Left kidney (tissue), 2 donors: ENCODE results near the gene ANHX. TPM values are rescaled to one million over a fixed set of nuclear protein-coding genes. Genes with fewer than 3 reads are reported as not detected.

Experiments
- DNase-seq: peaks from one replicate; pipeline ENCODE4 v3.0.0-alpha.2; 2013
- polyA plus RNA-seq: library from polyadenylated mRNA; unstranded; fragments of 120-200 nt; gene quantifications from one replicate; pipeline ENCODE4 v1.2.1, GENCODE V29; 2013; ENCODE audit not compliant: insufficient read length

Gene ANHX
- polyA plus RNA-seq, 1 donor, result not detected

DNA sequence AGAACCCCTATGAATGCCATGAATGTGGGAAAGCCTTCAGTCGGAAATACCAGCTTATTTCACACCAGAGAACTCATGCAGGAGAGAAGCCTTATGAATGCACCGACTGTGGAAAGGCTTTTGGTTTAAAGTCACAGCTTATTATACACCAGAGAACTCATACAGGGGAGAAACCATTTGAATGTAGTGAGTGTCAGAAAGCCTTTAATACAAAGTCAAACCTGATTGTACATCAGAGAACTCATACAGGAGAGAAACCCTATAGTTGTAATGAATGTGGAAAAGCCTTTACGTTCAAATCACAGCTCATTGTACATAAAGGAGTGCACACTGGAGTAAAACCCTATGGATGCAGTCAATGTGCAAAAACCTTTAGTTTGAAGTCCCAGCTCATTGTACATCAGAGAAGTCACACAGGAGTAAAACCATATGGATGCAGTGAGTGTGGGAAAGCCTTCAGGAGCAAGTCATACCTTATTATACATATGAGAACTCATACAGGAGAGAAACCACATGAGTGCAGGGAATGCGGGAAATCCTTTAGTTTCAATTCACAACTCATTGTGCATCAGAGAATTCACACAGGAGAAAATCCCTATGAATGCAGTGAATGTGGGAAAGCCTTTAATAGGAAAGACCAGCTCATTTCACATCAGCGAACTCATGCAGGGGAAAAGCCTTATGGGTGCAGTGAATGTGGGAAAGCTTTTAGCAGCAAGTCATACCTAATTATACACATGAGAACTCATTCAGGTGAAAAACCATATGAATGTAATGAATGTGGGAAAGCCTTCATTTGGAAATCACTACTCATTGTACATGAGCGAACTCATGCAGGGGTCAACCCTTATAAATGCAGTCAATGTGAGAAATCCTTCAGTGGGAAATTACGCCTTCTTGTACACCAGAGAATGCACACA, 32.1 kb downstream of the ANHX start:
- DNase-seq, result no peak

DNA sequence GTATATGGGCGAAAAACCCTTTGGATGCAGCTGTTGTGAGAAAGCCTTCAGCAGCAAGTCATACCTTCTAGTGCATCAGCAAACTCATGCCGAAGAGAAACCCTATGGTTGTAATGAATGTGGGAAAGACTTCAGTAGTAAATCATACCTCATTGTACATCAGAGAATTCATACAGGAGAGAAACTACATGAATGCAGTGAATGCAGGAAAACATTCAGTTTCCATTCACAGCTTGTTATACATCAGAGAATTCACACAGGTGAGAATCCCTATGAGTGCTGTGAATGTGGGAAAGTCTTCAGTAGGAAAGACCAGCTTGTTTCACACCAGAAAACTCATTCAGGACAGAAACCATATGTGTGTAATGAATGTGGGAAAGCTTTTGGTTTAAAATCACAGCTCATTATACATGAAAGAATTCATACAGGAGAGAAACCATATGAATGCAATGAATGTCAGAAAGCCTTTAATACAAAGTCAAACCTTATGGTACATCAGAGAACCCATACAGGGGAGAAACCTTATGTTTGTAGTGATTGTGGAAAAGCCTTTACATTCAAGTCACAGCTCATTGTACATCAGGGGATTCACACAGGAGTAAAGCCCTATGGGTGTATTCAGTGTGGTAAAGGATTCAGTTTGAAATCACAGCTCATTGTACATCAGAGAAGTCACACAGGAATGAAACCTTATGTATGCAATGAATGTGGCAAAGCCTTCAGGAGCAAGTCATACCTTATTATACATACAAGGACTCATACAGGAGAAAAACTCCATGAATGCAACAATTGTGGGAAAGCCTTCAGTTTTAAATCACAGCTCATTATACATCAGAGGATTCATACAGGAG, 33.0 kb downstream of the ANHX start:
- no peak for DNase-seq

DNA sequence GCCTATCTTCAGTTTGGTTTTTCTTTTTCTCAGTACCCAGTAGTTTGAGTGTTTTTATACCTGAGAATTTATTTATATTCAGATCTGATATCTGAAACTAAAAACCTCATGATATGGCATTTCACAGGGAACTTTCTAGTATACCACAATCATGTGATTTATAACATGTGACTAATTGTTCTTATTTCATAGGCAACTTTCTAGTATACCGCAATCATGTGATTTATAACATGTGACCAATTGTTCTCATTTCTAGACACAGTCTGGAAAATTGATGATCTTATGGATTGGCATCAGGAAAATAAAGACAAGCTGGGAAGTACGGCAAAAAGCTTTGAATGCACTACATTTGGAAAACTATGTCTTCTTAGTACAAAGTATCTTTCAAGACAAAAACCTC, 33.8 kb downstream of the ANHX start:
- DNase-seq, result no peak

DNA sequence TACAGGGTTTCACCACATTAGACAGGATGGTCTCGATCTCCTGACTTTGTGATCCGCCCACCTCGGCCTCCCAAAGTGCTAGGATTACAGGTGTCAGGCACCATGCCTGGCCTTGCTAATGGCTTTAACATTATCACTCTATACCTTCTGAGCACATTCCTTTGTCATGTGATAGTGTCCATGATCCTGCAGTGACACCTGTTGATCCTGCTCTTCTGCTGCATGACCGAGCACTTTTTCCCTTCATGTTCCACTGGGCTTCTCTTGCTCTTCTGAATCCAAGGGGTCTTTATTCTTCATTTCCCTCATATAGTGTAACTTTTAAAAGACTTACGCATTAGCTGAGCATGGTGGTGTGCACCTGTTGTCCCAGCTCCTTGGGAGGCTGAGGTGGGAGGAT, 42.8 kb downstream of the ANHX start:
- no peak for DNase-seq

- DNase-seq, result no peak
Observed at GRCh38 chr12:133190176-133190575, 45.5 kb downstream of the ANHX start.

- DNase-seq, result peak; percentile 94
Observed at GRCh38 chr12:133181238-133181959, 54.3 kb downstream of the ANHX start, which contains the start of gene ZNF268. ZNF268 (plus strand) TSS chr12:133181495; CDS start chr12:133181998, 503 bp downstream.

DNA sequence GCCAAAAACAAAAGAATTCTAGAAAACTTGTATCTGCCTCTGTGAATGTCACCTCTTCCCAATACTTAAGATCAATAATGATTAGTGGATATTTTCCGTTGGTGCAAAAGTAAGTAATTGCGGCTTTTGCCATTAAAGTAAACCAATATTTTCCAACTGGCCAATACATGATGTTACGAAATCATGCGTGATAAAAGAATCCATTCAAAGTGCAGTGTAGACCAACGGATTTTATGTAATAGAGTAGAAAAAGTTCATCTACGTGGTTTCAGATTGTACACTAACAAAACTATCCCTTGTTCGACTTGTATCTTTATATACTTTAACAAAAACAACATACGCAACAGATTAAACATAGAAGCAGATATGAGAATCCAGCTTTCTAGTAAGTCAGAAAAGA, 55.0 kb downstream of the ANHX start:
- no peak for DNase-seq

DNA sequence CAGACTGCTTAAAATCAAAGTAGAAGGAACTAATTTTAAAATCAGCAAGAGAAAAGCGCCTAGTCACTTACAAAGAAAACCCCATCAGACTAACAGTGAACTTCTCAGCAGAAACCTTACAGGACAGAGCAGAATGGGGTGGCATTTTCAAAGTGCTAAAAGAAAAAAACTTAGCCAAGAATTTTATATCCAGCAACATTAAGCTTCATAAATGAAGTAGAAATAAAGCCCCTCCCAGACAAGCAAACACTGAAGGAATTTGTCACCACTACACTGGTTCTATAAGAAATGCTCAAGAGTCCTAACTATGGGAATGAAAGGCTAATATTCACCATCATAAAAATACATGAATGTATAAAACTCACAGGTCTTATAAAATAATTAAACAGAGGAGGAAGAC, 60.8 kb downstream of the ANHX start:
- DNase-seq, result no peak

DNA sequence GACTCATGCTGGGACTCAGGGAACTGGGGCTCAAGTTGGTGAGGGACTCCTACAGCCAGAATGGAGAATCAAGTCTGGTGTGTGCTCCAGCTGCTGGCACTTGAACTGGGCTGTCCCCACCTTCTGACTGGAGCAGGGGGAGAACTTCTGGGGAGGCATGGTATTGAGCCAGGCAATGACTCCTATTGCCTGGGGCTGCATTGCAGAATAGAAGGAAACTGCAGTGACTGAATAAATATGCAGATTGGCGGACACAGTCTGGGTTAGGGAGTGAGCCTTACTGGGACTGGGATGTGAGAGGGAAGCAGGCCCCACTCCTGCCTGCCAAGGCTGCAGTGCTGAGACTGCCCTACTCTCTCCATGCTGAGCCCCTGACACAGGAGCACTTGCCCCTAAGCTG, 63.2 kb downstream of the ANHX start:
- no peak for DNase-seq

Other genes starting within 250 kb of the ANHX start
- 17.7 TPM for gene ZNF26, start 249.5 kb downstream of the ANHX start, polyA plus RNA-seq
- gene ZNF84, start 198.4 kb downstream of the ANHX start, polyA plus RNA-seq, result 93.5 TPM
- gene ZNF140, start 155.0 kb downstream of the ANHX start, polyA plus RNA-seq, result 49.0 TPM
- gene ZNF891, start 105.6 kb downstream of the ANHX start, polyA plus RNA-seq, result 9.1 TPM
- gene ZNF10, start 105.2 kb downstream of the ANHX start, polyA plus RNA-seq, result 33.1 TPM
- gene ZNF268, start 54.4 kb downstream of the ANHX start, polyA plus RNA-seq, result 39.9 TPM